ENCODE results near the gene ADAMTS8. TPM values are rescaled to one million over a fixed set of nuclear protein-coding genes. Genes with fewer than 3 reads are reported as not detected.

The ADAMTS8 gene
- polyA plus RNA-seq, 1 of the 3 experiments (the other 2 are of a cell fraction) = not detected

- DNase-seq = no peak
- ChIA-PET POLR2A (no interaction called here), CTCF (interaction anchor here (1.0 to 2.8 kb wide), 3 partner anchors 21 to 406 kb away, joined by 3 to 15 read pairs (median 5); no protein-coding TSS in a partner anchor)
- peaks cover 3% of the 10 kb centered on the region for H3F3A ChIP-seq (replicated peaks; ENCODE audit: insufficient read depth)
- TF ChIP-seq, protein P1, sequence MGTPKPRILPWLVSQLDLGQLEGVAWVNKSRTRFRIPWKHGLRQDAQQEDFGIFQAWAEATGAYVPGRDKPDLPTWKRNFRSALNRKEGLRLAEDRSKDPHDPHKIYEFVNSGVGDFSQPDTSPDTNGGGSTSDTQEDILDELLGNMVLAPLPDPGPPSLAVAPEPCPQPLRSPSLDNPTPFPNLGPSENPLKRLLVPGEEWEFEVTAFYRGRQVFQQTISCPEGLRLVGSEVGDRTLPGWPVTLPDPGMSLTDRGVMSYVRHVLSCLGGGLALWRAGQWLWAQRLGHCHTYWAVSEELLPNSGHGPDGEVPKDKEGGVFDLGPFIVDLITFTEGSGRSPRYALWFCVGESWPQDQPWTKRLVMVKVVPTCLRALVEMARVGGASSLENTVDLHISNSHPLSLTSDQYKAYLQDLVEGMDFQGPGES (IDR thresholded peaks at IDR 0.05; ENCODE audit: low read depth, low read length) = no peak
- TF ChIP-seq FOSL2 (IDR thresholded peaks at IDR 0.05; ENCODE audit: borderline replicate concordance, low read depth) = no peak
- no peak for TF ChIP-seq MXI1 (IDR thresholded peaks at IDR 0.05; ENCODE audit: low read depth, low read length)
- no peak for TF ChIP-seq FOXM1 (IDR thresholded peaks at IDR 0.05; ENCODE audit: low read depth)
- TF ChIP-seq EP300 (IDR thresholded peaks at IDR 0.05; ENCODE audit: borderline replicate concordance in 1 of 2, low read depth in 1 of 2, low read length in 1 of 2) = no peak
- TF ChIP-seq REST (IDR thresholded peaks at IDR 0.05; ENCODE audit: low read depth, low read length) = no peak
- TF ChIP-seq, protein P2, sequence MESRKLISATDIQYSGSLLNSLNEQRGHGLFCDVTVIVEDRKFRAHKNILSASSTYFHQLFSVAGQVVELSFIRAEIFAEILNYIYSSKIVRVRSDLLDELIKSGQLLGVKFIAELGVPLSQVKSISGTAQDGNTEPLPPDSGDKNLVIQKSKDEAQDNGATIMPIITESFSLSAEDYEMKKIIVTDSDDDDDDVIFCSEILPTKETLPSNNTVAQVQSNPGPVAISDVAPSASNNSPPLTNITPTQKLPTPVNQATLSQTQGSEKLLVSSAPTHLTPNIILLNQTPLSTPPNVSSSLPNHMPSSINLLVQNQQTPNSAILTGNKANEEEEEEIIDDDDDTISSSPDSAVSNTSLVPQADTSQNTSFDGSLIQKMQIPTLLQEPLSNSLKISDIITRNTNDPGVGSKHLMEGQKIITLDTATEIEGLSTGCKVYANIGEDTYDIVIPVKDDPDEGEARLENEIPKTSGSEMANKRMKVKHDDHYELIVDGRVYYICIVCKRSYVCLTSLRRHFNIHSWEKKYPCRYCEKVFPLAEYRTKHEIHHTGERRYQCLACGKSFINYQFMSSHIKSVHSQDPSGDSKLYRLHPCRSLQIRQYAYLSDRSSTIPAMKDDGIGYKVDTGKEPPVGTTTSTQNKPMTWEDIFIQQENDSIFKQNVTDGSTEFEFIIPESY (IDR thresholded peaks at IDR 0.05; ENCODE audit: borderline replicate concordance, low read depth) = no peak
- TF ChIP-seq SIN3A (IDR thresholded peaks at IDR 0.05; ENCODE audit: borderline replicate concordance, low read depth, low read length) = no peak
- TF ChIP-seq NFIC (IDR thresholded peaks at IDR 0.05; ENCODE audit: borderline replicate concordance) = no peak
- no peak for TF ChIP-seq TAF1 (IDR thresholded peaks at IDR 0.05; ENCODE audit: borderline replicate concordance, low read depth, low read length)
- TF ChIP-seq USF2 (IDR thresholded peaks at IDR 0.05; ENCODE audit: borderline replicate concordance, low read depth, low read length) = no peak
- TF ChIP-seq CHD2 (IDR thresholded peaks at IDR 0.05; ENCODE audit: low read length, partially characterized antibody) = no peak
- TF ChIP-seq, protein P3, sequence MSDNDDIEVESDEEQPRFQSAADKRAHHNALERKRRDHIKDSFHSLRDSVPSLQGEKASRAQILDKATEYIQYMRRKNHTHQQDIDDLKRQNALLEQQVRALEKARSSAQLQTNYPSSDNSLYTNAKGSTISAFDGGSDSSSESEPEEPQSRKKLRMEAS (IDR thresholded peaks at IDR 0.05; ENCODE audit: low read depth) = no peak
- no peak for TF ChIP-seq YY1 (IDR thresholded peaks at IDR 0.05; ENCODE audit: low read depth)
- no peak for TF ChIP-seq RXRA (IDR thresholded peaks at IDR 0.05; ENCODE audit: borderline replicate concordance, low read depth)
- TF ChIP-seq PBX3 (IDR thresholded peaks at IDR 0.05) = no peak
- no peak for TF ChIP-seq TCF12 (IDR thresholded peaks at IDR 0.05)
- H3K27ac ChIP-seq (ENCODE audit: low read depth in 2 of 2, low read length in 1 of 2) = no peak overlapping the region
- no peaks in the 10 kb centered on the region for H3K9me2 ChIP-seq
- no peaks in the 10 kb centered on the region for H4K20me1 ChIP-seq (ENCODE audit: insufficient read depth)
- H3K9me3 ChIP-seq = no peaks in the 10 kb centered on the region
- H3K36me3 ChIP-seq (replicated peaks in 1 of 2; ENCODE audit: control insufficient read depth in 1 of 2, insufficient read depth in 2 of 2, low read length in 1 of 2) = no peaks in the 10 kb centered on the region
- no peak overlapping the region for H3K9ac ChIP-seq
- H3K4me3 ChIP-seq (ENCODE audit: low read depth in 2 of 2, low read length in 1 of 2) = no peak overlapping the region
- 83% methylated on average over 13 of the region's 15 CpGs for WGBS (ENCODE audit: low lambda C conversion rate)
- no peaks in the 10 kb centered on the region; the same call in 1 of the 2 replicates for H3K79me2 ChIP-seq (ENCODE audit: insufficient read depth)
- H3K27me3 ChIP-seq (ENCODE audit: insufficient read depth) = no peaks in the 10 kb centered on the region
- H2AFZ ChIP-seq (ENCODE audit: low read depth) = no peak overlapping the region
- peaks cover 0 to 8% of the 10 kb centered on the region in 2 experiments; a peak in 1 of 4 replicates for H3K4me1 ChIP-seq (ENCODE audit: control insufficient read depth in 1 of 2, insufficient read depth in 2 of 2, low read depth in 1 of 2, low read length in 1 of 2)
- H3K4me2 ChIP-seq = no peak overlapping the region
Observed at GRCh38 chr11:130455483-130456127, 27.2 kb upstream of the ADAMTS8 start.
